NCI-H2107 treated with DMSO at 0.1 percent for 48 hours (cell line): ENCODE results near the gene MOK.
A peak's percentile ranks its signal among the peaks of the same experiment; 100 is the strongest.

Source experiments
- DNase-seq: peaks from one replicate; lab custom pipeline; 2025; ENCODE audit not compliant: unreplicated experiment; lab: John Stamatoyannopoulos, UW

The MOK gene

DNA sequence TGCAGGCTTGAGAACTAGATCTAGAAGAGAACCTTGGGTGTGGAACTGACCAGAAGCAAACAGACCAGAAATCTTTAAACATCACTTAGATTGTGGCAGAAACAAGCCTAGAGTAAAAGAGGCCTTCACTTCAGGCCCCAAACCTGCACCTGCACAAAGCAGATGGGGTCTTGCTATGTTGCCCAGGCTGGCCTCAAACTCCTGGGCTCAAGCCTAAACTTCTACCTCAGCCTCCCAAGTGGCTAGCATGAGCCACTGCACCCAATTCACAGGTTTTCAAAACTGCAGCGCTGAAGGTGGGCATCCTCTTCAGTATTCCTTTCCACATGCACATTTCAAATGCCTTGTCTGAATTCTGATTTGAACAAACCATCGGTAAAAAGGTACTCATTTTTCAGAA is 19.9 kb downstream of the MOK start:
- DNase-seq = no peak

DNA sequence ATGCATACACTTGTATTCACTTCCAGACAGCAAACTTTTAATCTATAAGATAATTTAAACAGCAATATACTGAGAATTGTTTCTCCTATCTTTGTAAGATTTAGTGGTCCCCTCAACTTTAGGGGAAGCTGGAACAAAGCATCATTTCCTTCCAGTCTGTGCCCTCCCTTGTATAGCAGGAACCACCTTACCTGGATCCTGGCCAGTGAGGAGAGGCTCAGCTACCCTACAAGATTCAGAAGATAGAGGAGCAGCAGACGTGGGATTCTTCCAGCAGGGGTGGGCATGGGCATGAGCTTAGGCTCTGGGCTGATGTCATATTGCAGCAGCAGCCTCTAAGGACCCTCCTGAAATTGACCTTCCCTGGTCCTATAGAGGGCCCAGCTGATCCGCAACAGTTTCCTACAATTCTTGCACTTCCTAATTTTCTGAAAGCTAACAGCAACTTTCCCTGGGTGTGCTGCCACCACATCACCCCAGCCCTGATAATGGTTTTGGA is 21.3 kb downstream of the MOK start:
- no peak for DNase-seq

DNA sequence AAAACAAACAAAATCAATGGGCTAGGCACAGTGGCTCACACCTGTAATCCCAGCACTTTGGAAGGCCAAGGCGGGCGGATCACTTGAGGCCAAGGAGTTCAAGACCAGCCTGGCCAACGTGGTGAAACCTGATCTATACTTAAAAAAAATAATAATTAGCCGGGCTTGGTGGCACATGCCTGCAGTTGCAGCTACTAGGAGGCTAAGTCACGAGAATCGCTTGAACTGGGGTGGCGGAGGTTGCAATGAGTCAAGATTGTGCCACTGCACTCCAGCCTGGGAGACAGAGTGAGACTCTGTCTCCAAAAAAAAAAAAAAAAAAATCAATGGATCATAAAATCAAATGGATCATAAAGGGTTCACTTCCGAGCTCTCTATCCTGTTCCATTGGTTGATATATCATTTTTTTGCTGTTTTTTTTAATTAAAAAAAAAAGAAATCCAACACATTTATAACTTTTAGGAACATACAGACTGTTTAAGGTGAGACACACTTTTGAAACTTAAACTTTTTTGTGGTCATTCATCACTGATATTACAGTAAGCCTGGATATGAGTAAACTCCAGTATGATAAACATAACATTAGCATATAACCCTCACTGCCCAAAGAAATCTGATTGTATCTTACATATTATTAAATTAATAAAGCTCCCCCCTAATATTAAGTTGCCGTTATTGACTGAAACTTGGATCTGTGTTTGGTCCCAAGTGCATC is 22.1 kb downstream of the MOK start:
- DNase-seq = no peak

DNA sequence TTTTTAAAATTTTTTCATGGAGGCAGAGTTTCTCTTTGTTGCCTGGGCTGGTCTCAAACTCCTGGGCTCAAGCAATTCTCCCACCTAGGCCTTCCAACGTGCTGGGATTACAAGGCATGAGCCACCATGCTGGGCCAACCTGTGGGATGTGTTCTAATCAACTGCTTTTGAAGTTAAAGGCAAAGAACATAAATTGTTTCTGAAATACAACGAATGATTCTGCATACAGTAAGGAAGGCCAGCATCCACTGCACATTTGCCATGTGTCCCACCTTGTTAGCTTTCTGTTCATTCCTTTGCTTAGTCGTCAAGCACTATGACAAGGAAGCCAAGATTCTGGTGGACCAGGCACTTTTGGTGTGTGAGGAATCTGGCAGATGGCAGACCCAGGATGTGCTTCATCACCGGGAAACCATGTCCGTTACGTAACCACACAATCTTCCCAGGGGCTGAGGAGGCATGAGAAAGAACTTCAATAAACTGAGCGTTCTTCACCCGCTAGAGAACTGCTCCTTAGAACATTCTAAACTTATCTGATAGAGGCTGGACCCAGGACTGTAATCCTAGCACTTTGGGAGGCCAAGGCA is 24.5 kb downstream of the MOK start:
- no peak for DNase-seq

DNA sequence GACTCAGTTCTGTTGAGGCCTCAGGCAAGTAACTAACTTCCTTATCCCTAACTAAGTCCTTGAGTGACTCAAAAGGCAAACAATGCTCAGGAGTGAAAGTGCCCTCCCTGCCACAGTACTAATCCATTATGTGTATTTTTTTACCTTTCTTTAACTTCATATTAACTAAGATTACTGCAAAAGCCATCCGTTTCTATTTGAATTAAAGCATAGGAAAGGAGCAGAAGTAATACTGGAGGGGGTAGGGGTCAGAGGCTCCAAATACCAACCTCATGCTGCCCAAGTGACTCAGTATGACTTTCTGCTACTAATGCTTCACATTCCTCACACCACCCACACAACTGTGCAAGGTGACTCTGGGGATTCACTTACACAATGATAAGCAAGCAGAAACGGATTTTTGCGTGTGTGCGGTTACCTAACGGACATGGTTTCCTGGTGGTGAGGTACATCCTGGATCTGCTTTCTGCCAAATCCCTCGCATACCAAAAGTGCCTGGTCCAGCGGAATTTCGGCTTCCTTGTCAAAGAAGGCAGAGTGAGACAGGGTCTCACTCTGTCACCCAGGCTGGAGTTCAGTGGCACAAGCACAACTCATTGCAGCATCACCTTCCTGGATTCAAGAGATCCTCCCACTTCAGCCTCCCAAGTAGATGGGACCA is 25.1 kb downstream of the MOK start:
- no peak for DNase-seq

DNA sequence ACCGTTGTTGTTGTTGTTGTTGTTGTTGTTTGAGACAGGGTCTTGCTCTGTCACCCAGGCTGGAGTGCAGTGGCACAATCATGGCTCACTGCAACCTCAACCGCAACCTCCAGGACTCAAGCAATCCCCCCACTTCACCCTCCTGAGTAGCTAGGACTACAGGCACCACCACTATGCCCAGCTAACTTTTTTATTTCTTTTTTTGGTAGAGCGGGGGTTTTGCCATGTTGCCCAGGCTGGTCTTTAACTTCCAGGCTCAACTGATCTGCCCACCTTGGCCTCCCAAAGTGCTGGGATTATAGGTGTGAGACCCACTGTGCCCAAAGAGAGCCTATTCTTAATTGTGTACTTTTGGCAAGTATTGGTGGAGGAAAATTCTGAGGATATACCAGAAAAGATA is 25.7 kb downstream of the MOK start:
- no peak for DNase-seq

DNA sequence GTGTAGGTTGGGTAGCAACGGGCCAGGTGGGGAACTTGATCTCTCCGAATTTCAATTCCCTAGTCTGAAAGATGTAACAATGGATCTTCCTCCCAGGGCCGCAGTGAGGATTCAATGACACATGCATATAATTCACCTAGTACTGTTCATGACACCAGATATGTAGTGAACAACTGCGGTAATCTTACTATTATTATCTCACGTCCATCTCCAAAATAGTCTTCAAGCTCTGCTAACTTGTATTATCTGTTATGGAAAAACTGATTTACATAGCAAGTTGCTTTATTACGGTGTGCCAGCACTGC is 26.4 kb downstream of the MOK start:
- peak; percentile 80 for DNase-seq

DNA sequence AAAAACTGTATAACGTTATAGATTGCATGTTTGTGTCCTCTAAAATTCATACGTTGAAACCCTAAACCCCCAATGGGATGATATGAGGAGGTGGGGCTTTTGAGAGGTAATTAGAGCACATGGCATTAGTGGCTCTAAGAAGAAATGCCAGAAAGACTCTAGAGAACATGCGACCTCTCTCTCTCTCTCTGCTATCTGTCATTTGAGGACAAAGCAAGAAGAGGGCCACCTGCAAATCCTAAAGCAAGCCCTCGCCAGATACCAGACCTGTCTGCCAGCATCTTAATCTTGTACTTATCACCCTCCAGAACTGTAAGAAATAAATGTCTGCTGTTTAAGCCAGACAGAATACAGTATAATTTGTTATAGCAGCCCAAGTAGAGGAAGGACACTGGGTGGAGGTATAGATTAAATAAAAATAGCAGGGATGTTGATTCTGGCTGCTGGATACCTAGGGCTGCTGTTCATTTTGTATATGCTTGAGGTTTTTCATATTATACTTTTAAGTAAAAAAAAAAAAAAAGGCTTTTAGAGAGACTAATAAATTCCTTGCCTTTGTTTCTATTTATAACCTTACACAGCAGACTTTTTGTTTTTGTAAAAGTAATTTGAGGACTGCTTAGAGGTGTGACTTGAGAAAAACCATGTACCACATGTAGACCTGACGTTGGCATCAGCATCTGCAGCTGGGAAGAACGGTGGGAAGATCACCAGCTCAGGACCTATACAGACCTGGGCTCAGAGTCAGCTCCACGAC is 26.9 kb downstream of the MOK start:
- peak; percentile 80 for DNase-seq

DNA sequence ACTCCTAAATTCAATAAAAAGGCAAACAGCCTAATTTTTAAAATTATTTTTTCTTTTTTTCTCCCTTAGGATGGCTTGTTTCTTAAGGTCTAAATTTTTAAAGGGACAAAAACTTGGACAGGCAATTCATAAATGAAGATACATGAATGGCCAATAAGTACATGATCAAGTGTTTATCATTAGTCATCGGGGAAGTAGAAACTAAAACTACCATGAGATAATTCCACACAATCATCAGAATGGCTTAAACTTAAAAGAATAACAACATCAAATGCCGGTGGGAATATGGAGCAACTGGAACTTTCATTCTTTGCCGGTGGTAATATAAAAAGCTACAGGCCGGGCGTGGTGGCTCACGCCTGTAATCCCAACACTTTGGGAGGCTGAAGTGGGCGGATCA is 29.1 kb downstream of the MOK start:
- no peak for DNase-seq

DNA sequence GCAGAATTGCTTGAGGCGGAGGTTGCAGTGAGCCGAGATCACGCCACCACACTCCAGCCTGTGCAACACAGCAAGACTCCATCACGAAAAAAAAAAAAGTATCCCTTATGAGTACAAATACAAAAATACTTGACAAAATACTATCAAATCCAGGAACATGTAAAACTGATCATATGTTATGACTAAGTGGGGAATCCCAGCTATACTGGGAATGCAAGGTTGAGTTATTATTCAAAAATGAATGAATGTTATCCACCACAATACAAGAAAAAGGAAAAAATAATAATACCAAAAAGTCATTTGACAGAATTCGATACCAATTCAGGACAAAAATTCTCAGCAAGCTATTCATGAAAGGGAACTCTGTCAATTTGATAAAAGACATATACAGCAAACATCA is 32.6 kb downstream of the MOK start:
- no peak for DNase-seq

DNA sequence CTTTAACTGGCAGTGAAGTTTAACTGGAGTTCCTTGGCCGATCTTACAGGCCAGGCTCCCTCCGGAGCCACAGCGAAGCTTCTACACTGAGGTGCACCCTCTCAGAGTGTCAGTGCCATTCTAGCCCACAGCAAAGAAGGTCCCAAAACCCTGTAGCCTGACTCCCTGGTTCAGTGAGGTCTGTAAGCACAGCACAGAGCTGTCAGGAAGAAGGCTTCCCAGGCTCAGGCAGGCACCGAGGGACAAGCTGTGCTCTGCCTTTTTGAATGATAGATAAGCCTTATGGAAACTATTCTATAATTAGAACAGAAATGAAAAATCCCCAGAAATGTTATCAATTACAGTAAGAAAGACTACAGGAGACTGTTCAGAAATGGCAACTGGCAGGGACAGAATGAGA is 40.2 kb downstream of the MOK start:
- DNase-seq = no peak

DNA sequence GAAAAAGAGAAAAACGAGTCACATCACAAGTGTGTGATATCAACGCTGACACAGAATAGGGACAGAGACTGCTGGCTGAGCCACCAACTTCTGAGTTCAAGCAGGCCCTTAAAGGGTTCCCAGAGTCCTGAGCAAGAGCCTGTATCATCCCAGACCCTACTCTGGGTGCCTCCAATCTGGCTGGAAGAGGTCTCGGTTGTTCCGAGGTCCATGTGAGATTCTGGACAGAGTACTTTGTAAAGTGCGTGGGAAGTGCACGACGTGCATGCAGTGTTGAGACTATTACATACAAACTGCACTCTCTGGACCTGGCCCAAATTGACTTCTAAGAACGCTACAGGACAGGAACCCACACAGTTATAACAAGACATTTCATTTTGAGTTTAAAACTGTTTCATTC is 40.6 kb downstream of the MOK start:
- no peak for DNase-seq

DNA sequence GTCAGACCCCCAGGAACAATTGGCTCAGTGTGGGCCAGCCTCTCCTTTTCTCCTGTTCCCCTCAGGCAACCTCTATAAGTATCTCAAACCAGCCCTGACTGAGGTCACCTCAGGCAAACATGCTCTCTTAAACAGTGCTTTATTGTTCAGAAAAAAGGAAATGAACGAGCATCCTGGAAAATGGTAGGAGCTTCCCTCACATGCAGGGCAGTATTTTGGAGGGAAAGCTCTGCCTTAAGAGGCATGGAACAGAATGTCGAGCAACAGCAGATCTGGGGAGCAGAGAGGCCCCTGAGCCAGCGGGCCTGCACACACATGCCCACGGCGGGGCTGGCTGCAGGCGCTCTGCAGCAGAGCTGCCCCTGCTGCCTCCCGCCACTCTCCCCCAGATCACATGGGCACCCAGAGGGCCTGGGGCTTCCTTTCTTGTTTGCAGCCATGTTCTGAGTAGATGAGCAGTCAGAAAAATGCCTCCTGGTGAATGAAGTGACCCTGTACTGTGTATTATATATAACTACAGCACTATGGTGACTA is 42.0 kb downstream of the MOK start:
- peak; percentile 32 for DNase-seq

DNA sequence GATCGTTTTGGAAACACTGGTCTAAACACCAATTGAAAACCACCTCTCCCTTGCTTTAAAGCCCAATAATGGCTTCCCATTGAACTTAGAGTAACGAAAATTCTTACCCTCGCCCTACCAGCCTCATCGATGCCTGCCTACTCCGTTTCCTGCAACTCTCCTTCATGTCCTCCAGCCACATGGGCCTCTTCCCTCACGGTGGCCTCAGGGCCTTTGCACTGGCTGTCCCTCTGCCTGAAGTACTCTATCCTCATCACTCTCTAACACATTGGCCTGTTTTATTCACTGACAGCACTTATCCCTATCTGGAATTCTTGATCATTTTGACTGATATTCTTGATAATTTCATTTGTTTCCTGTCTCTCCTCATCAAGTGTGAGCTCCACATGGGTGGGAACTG is 46.8 kb downstream of the MOK start:
- DNase-seq = no peak

DNA sequence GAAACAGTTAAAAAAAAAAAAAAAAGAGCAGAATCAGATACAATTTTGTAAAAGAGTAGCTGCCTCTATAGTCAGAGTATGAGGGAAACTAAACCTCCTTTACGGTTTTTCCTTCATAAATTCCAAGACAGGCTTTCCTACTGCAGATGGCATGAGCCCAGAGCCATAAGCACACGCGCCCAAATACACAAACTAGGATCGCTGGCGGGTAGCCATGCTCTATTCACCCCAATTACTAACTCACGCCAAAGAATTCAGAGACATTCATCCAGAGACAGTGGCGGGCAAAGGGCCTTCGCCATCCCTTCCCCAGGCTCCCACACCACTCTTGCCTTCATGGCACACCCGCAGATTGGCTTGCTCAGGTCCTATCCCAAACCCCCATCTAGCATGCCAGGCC is 48.2 kb downstream of the MOK start:
- DNase-seq = no peak

DNA sequence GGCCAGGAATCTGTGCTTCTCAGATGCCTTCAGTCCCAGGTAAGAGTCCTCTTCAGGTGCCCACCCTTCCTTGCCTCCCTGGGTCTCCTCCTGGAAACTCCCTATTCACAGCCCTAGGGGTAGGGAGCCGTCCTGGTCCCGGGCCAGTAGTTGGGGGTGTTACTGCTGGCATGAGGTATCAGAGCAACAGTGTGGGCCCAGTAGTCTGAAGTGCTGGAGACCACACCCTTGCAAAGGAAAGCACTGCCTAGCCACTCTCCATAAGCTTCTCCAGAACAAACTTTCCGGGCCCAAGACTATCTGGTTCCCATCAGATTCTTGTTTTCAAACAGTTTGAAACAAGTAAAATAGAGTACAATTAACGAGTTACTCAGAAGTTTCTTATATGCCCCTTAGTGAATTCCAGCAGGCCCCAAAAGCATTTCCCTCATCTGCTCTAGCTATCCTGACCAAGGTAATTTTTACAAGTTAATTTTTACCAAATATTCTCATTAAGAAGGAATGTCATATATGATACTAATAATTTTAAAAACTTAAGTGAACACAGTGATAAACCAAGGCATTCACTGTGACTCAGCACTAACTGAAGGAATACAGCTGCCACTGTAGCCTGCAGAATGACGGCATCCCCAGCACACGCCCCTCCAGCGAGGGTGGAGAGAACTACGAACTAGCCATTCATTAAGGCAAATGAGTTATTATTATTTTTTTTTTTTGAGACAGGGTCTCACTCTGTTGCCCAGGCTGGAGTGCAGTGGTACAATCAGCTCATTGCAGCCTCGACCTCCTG is 49.4 kb downstream of the MOK start:
- DNase-seq = no peak

DNA sequence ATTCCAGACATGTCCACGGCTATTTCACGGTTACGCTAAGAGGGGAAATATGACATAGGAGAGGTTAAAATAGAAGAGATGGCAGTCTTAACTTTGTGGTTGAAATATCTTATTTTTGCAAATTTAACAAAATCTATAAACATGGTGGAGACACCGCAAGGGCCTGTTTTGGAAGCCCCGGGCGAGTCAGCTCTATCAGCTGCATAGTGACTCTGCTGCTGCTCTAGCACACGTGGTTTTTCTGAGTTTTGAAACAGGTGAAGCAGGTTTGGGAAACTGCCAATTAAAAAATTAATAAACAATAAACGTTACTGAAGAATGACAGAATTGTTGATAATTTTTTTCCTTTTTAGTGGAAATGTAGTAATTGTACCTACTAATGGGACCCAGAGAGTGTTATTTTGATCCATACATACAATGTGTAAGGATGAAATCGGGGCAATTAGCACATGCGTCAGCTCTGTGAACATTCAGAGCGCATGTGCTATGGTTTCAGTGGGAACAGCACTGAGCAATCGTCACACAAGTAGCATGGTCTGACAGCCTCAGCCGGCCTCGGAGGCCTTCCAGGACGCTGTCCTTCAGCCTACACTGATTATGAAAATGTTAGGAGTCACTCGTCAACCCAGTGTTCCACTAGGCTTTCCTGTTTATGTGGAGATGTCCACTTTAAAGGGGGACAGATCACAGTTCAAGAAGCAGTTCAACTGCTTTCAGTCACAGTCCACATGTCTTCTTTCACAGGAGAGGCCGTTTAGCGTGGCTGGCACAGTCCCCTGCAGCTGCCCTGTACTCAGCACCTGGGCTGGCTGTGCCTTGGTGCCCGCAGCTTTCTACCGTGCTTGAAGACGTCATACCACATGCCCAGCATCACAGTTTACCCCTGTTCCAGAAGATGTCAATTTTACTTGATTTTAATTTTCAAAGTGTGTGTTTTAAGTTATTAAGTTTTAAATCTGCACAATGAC is 51.8 kb downstream of the MOK start:
- no peak for DNase-seq

DNA sequence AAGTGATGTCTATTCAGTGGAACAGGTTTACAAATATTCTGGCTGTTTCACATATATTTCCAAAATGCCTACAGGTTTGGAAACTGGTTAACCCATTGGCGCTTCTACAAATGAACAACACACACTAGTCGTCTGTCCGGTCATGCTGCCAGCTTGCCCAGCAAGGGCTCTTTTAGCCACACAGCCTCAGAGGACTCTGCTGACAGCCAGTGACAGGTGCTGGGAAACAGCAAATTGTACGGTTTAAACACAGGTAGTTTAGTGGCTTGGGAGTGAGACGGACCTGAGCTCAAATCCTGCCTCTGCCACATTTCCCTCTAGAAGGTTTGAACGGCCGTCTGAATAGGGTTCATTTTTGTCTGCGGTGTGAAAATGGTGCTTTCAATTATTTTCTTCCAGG is 53.8 kb downstream of the MOK start:
- no peak for DNase-seq

DNA sequence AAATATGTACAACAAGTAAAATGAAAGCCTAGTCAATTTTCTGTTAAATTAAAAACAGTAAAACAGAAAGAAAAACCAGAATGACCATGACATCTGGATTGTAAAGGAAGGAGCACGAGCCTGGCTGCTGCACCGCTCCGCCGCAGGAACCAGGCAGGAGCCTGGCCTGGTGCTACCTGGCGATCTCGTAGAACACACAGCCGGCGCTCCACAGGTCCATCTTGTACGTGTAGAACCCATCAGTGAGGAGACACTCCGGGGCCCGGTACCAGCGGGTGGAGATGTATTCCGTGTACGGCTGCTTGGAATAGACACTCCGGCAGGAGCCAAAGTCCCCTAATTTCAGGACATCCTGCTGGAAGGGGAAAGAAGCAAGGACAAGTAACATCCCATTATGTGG is 54.3 kb downstream of the MOK start:
- DNase-seq = no peak

DNA sequence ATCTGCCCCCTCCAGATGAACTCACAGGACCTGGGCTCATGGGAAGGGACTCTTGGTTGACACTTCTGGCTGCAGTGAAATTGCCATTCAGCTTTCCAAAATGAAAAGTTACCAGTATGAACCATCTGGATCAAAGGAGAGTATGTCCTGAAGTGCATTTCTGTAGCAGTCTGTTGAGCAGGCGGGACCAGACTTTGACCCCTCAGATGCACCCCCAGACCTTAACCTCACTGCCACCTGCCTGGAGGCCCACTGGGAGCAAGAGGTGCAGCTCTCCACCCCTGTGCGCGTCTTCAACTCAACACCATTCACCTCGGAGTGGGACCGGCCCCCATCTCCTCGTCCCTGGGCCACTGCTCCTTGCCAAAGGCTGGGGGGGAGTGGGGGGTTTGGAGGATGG is 55.0 kb downstream of the MOK start:
- no peak for DNase-seq
